HUDEP-2 (cell line): ENCODE data around the gene NID2.

Experiments
- DNase-seq, 76 experiments: peaks; one replicate each; lab custom pipeline; 2025; ENCODE audit not compliant: unreplicated experiment in 76 of 76; lab: John Stamatoyannopoulos, UW

Gene NID2

DNA sequence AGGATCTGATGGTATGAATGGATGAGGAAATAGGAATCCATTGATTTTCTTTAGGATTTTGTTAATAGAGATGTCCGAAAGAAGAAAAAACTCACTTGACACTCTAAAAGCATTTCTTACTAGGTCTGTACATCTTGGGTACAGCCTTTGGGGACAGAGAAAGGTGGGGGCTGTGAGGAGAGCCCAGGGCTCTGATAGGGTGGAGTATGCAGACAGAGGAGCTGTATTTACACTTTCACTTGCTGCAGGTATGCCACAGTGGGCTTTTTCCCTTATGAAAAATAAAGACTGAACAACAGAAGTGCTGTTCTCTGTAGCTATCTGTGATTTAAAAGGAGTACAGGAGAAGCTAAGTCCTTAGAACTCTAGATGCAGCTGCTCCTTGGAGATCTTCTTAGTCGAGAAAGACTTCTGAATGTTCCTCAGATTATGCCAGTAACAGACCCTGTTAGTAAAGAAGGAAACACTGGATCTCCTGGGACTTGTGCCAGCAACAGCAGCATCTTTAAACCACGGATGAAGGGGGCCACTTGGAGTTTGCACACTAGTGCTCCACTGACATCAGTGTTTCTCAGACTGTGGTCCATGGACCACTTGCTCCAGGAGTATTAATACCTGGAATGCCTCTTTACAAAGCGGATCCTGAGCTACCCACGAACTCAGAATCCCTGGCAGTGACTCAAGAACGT lies 98.9 kb downstream of the NID2 start:
- DNase-seq, result no peak

DNA sequence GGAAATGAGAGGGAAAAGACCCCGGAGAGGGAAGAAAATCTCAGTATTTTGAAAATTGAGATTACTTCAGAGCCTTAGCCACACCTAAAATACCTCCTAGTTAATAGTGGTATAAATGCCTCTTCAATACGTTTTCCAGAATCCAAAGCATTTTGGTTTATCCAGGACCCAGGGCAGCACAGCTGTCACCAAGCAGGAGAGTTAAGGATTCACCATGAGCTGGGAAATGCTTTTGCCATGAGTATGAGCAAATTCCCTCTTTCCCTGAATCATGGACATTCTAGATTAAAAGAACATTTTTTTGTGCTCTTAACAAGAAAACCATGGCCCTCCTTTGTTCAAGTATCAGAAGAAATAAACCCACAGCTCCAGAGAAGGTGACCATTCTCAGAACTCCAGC lies 101.3 kb downstream of the NID2 start:
- DNase-seq, result no peak

DNA sequence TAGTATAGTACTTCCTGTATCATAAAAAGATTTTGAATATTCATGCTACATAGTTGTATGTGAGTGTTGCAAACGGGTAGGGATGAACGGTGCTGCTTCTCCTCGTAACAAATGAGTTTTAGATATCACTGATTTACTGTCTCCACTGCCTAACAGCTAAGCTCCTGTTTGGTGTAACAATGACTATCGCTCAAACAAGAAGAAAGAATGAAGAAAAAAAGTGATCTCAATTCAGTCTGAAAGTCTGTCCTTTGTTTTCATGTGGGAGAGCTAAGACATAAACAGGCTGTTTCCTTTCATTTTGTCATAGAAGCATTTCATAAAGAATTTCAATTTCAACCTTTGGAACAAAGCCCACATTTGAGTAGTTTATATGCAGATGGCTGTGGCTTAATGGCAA lies 105.6 kb downstream of the NID2 start:
- DNase-seq, result no peak

DNA sequence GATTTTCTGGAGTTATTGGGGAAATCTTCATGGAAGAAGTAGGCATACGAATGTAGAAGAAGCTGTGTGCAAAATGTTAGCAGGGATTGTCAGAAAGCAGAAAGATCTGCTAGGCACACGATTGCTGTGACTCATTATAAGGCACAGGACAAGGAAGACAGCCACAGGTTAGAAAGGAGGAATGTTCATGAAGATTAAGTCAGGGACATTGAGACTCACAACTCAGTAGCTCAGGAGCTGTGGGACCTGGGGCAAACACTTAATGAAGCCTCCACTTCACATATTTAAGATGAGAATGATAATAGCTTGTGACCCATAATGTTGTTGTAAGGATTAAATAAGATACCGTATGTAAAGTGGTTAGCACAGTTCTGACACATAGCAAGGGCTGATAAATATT lies 106.1 kb downstream of the NID2 start:
- no peak for DNase-seq

DNA sequence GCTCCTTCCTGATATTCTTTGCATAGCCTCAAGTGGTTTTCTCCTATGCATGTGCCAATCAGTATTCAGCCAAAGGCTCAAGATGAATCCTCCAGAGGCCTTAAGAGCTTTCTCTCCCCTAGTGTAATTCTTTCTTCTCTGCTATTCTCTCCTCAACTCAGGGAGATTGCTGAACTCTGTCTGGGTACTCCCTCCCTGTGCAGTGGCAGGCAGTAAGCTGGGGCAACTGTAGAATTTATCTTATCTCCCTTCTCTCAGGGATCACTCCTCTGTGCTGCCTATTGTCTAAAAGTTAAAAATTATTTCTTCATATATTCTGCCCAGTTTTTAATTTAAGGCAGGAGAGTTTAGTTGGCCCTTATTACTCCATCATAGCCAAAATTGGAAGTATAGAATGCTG lies 108.0 kb downstream of the NID2 start:
- DNase-seq, result peak in 6 of 76 experiments; percentile 2 to 31 (median 10)

DNA sequence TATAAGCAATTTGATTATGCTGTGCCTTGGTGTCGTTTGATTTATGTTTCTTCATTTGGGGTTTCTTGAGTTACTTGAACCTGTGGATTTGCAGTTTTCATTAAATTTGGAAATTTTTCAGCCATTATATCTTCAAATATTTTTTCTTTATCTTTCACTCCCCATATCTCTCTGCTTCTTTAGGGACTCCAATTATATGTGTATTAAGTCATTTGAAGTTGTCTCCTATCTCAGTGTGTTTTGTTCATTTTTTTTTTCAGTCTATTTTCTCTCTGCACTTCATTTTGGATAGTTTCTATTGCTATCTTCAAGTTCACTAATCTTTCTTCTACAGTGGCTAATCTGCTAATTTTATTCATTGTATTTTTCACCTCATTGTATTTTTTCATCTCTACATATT lies 108.9 kb downstream of the NID2 start:
- no peak for DNase-seq

DNA sequence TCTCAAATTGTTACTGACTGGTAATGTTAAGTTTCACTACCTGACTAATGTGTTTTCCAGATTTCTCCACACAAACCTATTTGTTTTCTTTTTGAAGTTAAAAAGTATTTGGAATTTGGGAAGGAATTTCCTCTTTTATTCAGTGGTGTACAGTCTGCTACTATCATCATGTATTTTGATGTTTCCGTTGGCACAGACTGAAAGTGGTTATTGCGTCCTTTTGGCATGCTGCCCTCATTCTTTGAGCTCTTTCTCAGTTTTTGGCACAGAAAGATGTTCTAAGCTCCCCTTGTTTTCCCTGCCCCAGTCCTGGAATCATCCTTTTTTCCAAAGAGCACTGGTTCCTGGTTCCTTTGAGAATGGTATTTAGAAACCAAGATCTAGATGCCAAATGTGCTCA lies 110.9 kb downstream of the NID2 start:
- DNase-seq, result no peak
